Muscle of leg (tissue), 9 donors: ENCODE data around the gene P2RY6. TPM values are rescaled to one million over a fixed set of nuclear protein-coding genes. Genes with fewer than 3 reads are reported as not detected.

Experiments used
- polyA plus RNA-seq, 8 donors: library from polyadenylated mRNA; unstranded; fragments of 120-200 nt; gene quantifications; one replicate each; pipeline versions ENCODE4 v1.2.1 to v1.2.3, GENCODE V29; 2013; ENCODE audit warnings: inconsistent platforms in 1 of 8, low replicate concordance in 1 of 8; ENCODE audit not compliant: insufficient read length in 8 of 8, insufficient read depth in 1 of 8
- total RNA-seq: library from RNA; stranded (reverse); fragments of 120-200 nt; gene quantifications from one replicate; pipeline ENCODE4 v1.2.4, GENCODE V29; 2013

The P2RY6 gene
- total and polyA plus RNA-seq, 9 donors, result 0.53 to 1.9 (median 1.5) TPM

Other genes with a start within 250 kb of the P2RY6 start
- gene FCHSD2, start 130.0 kb upstream of the P2RY6 start, total RNA-seq, result 13.7 TPM
- 10 to 100 TPM; 18.4 to 29.3 (median 25.4) TPM for gene FCHSD2, start 130.0 kb upstream of the P2RY6 start, polyA plus RNA-seq
- 0.84 TPM for gene P2RY2, start 54.1 kb upstream of the P2RY6 start, total RNA-seq
- gene P2RY2, start 54.1 kb upstream of the P2RY6 start, polyA plus RNA-seq, result 1 to 10 TPM in 5 of 8 donors, under 1 TPM in 3; 0.43 to 1.7 (median 1.0) TPM
- 23.8 TPM for gene ARHGEF17, start 35.9 kb downstream of the P2RY6 start, total RNA-seq
- 10 to 100 TPM; 39.1 to 64.4 (median 50.8) TPM for gene ARHGEF17, start 35.9 kb downstream of the P2RY6 start, polyA plus RNA-seq
- 3.3 TPM for gene RELT, start 104.1 kb downstream of the P2RY6 start, total RNA-seq
- gene RELT, start 104.1 kb downstream of the P2RY6 start, polyA plus RNA-seq, result 1 to 10 TPM; 3.2 to 4.3 (median 3.7) TPM